HepG2 (cell line): ENCODE results near the gene STARD10. TPM values are rescaled to one million over a fixed set of nuclear protein-coding genes. Genes with fewer than 3 reads are reported as not detected.

Experiments
- CEBPG ChIP-seq: IDR thresholded peaks from 2 replicates; pipeline ENCODE4 v1.6.1; 2016
- CREM ChIP-seq, 2 experiments: sonication (generic) in 1 of 2; formaldehyde crosslinking in 1 of 2; IDR thresholded peaks; 2 replicates each; pipeline versions ENCODE4 v1.4.0 to v1.6.1; 2016 to 2020; ENCODE audit warnings: antibody characterized with exemption in 1 of 2, mild to moderate bottlenecking in 1 of 2, missing genetic modification reagents in 1 of 2
- FIP1L1 ChIP-seq: fragments of 200-400 bp; formaldehyde crosslinking; IDR thresholded peaks from 2 replicates; pipeline ENCODE4 v1.6.1; 2018; ENCODE audit warnings: low read depth, mild to moderate bottlenecking, low read length, moderate library complexity, borderline replicate concordance; ENCODE audit not compliant: insufficient read depth
- HNF4A ChIP-seq: sonication (generic); formaldehyde crosslinking; IDR thresholded peaks from 2 replicates; pipeline ENCODE4 v1.4.0; 2020; ENCODE audit warnings: missing genetic modification reagents
- MXD4 ChIP-seq: IDR thresholded peaks from 2 replicates; pipeline ENCODE4 v1.6.1; 2016; ENCODE audit warnings: mild to moderate bottlenecking, missing biosample characterization, missing genetic modification reagents
- MZF1 ChIP-seq: sonication (generic); formaldehyde crosslinking; IDR thresholded peaks from 2 replicates; pipeline ENCODE4 v1.8.1; 2023; ENCODE audit warnings: mild to moderate bottlenecking, missing genetic modification reagents, borderline replicate concordance
- RAD51 ChIP-seq: fragments of 450-650 bp; IDR thresholded peaks from 2 replicates; pipeline ENCODE4 v1.6.1; 2016; ENCODE audit warnings: borderline replicate concordance
- SAP130 ChIP-seq: IDR thresholded peaks from 2 replicates; pipeline ENCODE4 v1.6.1; 2016; ENCODE audit warnings: low read depth
- SNAI1 ChIP-seq: sonication (generic); formaldehyde crosslinking; IDR thresholded peaks from 2 replicates; pipeline ENCODE4 v1.5.0; 2020; ENCODE audit warnings: mild to moderate bottlenecking, missing genetic modification reagents, borderline replicate concordance
- ZNF556 ChIP-seq: sonication (generic); formaldehyde crosslinking; IDR thresholded peaks from 2 replicates; pipeline ENCODE4 v1.4.0; 2020; ENCODE audit warnings: mild to moderate bottlenecking, missing genetic modification reagents, borderline replicate concordance
- ZNF570 ChIP-seq: sonication (generic); formaldehyde crosslinking; IDR thresholded peaks from 2 replicates; pipeline ENCODE4 v1.4.0; 2020; ENCODE audit warnings: mild to moderate bottlenecking, missing genetic modification reagents, borderline replicate concordance
- ZNF678 ChIP-seq: sonication (generic); formaldehyde crosslinking; IDR thresholded peaks from 2 replicates; pipeline ENCODE4 v1.4.0; 2020; ENCODE audit warnings: mild to moderate bottlenecking, missing genetic modification reagents
- polyA plus RNA-seq, 8 experiments: library from polyadenylated mRNA; depleted of rRNA in 3 of 8; stranded (reverse) in 7 of 8; unstranded in 1 of 8; fragments of >200 nt; fragmentation: Illumina TruSeq in 4 of 8; extraction: Trizol in 4 of 8; gene quantifications; 2 replicates each; pipeline versions ENCODE4 v1.2.1 to v1.2.3, GENCODE V29; 2011 to 2016; ENCODE audit warnings: low read depth in 4 of 8, missing spikeins in 1 of 8, mixed read lengths in 1 of 8; ENCODE audit not compliant: insufficient read depth in 1 of 8
- total RNA-seq, 5 experiments: library from RNA; depleted of rRNA; stranded (reverse); fragments of >200 nt; fragmentation: Illumina TruSeq; extraction: Trizol; gene quantifications; 2 replicates each; pipeline ENCODE4 v1.2.3, GENCODE V29; 2016; ENCODE audit warnings: low read depth in 1 of 5
- TF ChIP-seq, protein P1 (sequence below): sonication (generic); formaldehyde crosslinking; IDR thresholded peaks from 2 replicates; pipeline ENCODE4 v1.8.0; 2022; ENCODE audit warnings: mild to moderate bottlenecking, missing genetic modification reagents, moderate library complexity
- TF ChIP-seq, protein P2 (sequence below): sonication (generic); formaldehyde crosslinking; IDR thresholded peaks from 2 replicates; pipeline ENCODE4 v1.4.0; 2020; ENCODE audit warnings: mild to moderate bottlenecking, missing genetic modification reagents
- TF ChIP-seq, protein P3 (sequence below): IDR thresholded peaks from 2 replicates; pipeline ENCODE4 v1.6.1; 2016; ENCODE audit warnings: mild to moderate bottlenecking

Gene STARD10
- total and polyA plus RNA-seq, 2 of the 13 experiments (the other 11 are each of a cell fraction or from before 2014, with no cell fraction given): 260 to 341 TPM

DNA sequence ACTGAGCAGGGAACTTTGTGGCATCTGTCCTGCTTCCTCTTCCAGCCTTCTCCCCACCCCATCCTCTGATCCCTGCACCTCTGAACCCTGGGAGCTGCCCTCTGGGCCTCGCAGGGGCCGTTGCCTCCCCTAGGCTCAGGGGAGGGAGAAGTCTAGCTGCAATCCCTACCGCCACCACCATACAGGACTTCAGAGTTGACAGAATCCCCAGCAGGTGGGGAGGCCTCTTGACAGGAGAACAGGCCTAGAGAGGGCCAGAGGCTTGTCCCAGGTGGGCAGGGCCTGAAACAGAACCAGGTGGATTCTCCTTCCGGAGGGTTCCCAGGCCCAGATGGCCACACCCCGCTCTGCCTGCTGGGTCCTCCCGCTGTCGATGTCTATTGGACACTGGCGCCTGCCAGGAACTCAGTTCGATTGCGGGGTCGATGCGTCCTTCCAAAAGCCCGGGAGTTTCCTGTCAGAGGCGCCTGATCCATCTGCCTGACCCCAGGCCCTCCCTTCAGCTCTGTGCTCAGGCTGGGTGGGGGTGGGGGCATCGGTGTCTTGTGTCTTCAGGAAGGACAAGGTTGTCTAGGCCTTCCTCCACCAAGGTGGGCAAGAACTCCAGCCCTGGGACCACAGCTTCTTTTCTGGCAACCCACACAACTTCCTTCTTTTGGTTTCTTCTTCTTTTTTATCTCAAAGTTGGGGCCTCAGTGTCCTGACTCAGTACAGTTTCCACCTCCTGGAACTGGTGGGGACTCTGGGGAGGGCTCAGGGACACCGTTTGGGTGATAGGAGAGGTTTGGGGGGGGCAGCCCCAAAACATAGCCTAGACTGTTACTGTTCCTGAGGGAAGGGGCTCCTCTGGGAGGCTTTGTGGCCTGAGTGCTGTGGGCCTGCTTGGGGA, 6.4 kb downstream of the STARD10 start (continued):
- TF ChIP-seq CREM (IDR thresholded peaks at IDR 0.05) (peak; percentile 52; the same call in 1 of the 2 replicates), CREM (CRISPR knock-in tag; IDR thresholded peaks at IDR 0.05) (no peak), SNAI1 (peak; percentile 18; the same call in 1 of the 2 replicates), ZNF678 (CRISPR knock-in tag) (peak; percentile 92; the same call in 1 of the 2 replicates), FIP1L1 (no peak), ZNF570 (CRISPR knock-in tag) (peak; percentile 76; the same call in 1 of the 2 replicates), CEBPG (peak; percentile 36; the same call in 1 of the 2 replicates), MXD4 (CRISPR knock-in tag) (no peak; the same call in 1 of the 2 replicates), RAD51 (no peak), SAP130 (peak; percentile 89), HNF4A (peak; percentile 85), MZF1 (CRISPR knock-in tag) (peak; percentile 97), ZNF556 (peak; percentile 84; the same call in 1 of the 2 replicates)
- TF ChIP-seq, protein P1, sequence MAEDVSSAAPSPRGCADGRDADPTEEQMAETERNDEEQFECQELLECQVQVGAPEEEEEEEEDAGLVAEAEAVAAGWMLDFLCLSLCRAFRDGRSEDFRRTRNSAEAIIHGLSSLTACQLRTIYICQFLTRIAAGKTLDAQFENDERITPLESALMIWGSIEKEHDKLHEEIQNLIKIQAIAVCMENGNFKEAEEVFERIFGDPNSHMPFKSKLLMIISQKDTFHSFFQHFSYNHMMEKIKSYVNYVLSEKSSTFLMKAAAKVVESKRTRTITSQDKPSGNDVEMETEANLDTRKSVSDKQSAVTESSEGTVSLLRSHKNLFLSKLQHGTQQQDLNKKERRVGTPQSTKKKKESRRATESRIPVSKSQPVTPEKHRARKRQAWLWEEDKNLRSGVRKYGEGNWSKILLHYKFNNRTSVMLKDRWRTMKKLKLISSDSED (CRISPR knock-in tag): no peak
- TF ChIP-seq, protein P2, sequence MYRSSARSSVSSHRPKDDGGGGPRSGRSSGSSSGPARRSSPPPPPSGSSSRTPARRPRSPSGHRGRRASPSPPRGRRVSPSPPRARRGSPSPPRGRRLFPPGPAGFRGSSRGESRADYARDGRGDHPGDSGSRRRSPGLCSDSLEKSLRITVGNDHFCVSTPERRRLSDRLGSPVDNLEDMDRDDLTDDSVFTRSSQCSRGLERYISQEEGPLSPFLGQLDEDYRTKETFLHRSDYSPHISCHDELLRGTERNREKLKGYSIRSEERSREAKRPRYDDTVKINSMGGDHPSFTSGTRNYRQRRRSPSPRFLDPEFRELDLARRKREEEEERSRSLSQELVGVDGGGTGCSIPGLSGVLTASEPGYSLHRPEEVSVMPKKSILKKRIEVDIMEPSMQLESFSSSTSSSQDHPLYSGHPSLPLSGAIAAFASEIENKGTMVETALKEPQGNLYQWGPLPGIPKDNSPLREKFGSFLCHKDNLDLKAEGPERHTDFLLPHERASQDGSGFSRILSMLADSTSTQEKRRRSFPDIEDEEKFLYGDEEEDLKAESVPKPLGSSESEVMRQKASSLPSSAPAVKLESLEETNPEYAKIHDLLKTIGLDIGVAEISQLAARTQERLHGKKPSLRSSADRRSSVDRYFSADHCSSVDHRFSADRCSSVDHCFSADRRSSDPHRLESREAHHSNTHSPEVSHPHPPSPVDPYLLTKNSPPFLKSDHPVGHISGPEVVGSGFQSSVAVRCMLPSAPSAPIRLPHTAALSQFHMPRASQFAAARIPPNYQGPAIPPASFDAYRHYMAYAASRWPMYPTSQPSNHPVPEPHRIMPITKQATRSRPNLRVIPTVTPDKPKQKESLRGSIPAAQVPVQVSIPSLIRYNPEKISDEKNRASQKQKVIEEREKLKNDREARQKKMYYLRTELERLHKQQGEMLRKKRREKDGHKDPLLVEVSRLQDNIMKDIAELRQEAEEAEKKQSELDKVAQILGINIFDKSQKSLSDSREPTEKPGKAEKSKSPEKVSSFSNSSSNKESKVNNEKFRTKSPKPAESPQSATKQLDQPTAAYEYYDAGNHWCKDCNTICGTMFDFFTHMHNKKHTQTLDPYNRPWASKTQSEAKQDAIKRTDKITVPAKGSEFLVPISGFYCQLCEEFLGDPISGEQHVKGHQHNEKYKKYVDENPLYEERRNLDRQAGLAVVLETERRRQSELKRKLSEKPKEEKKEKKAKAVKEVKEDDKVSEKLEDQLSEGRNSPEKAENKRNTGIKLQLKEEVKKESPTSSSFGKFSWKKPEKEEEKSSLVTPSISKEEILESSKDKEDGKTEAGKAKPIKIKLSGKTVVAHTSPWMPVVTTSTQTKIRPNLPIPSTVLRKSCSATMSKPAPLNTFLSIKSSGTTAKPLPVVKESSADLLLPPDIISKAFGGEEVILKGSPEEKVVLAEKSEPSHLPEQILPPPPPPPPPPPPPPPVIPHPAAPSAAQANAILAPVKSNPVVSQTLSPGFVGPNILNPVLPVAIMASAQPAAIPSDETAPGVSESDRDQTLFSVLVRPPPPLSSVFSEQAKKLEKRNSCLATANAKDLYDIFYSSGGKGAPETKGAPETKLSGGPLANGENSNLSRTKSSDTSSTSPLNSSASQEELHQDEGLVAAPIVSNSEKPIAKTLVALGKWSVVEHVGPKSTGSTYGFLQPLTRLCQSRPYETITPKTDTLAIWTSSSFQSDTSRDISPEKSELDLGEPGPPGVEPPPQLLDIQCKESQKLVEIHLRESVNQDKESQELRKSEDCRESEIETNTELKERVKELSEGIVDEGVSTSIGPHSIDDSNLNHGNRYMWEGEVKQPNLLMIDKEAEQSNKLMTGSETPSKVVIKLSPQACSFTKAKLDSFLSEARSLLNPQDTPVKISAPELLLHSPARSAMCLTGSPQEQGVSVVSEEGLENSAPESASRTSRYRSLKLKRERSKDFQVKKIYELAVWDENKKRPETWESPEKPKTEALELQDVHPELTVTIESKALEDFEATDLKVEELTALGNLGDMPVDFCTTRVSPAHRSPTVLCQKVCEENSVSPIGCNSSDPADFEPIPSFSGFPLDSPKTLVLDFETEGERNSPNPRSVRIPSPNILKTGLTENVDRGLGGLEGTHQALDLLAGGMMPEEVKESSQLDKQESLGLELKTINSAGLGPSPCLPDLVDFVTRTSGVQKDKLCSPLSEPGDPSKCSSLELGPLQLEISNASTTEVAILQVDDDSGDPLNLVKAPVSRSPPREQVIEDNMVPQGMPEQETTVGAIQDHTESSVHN (CRISPR knock-in tag): peak; percentile 87
- TF ChIP-seq, protein P3, sequence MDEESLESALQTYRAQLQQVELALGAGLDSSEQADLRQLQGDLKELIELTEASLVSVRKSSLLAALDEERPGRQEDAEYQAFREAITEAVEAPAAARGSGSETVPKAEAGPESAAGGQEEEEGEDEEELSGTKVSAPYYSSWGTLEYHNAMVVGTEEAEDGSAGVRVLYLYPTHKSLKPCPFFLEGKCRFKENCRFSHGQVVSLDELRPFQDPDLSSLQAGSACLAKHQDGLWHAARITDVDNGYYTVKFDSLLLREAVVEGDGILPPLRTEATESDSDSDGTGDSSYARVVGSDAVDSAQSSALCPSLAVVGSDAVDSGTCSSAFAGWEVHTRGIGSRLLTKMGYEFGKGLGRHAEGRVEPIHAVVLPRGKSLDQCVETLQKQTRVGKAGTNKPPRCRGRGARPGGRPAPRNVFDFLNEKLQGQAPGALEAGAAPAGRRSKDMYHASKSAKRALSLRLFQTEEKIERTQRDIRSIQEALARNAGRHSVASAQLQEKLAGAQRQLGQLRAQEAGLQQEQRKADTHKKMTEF (CRISPR knock-in tag): peak; percentile 59; the same call in 1 of the 2 replicates
